Stimulated activated CD4-positive, alpha-beta T cell treated with anti-CD3 and anti-CD28 coated beads, Interleukin-2, amount 100 ng/mL, for 4 hours (primary cell): Measurements from ENCODE around the gene NAA10.

Experiments
- DNase-seq: peaks from one replicate; pipeline ENCODE4 v3.0.0-alpha.2; 2020; ENCODE audit warnings: low read depth

Gene NAA10

GRCh38 chrX:153948002-153948466 is 13.2 kb upstream of the NAA10 start:
- no peak for DNase-seq

- peak; percentile 68 for DNase-seq
Measured at GRCh38 chrX:153947009-153947769, 12.4 kb upstream of the NAA10 start.

- no peak for DNase-seq
Measured at GRCh38 chrX:153945956-153946943, 11.4 kb upstream of the NAA10 start.

GRCh38 chrX:153944800-153945150 is 9.9 kb upstream of the NAA10 start:
- DNase-seq: no peak

- DNase-seq: no peak
Measured at GRCh38 chrX:153944140-153944799, 9.4 kb upstream of the NAA10 start, which contains the start of gene RENBP. Gene RENBP (minus strand): TSS chrX:153944643. CDS start chrX:153944610, 33 bp downstream.

- DNase-seq: no peak
Measured at GRCh38 chrX:153941336-153942252, 6.8 kb upstream of the NAA10 start.

- no peak for DNase-seq
Measured at GRCh38 chrX:153939573-153939972, 4.7 kb upstream of the NAA10 start.

- DNase-seq: no peak
Measured at GRCh38 chrX:153938226-153938786, 3.5 kb upstream of the NAA10 start.

GRCh38 chrX:153937056-153937455 is 2.2 kb upstream of the NAA10 start:
- DNase-seq: no peak

- DNase-seq: no peak
Measured at GRCh38 chrX:153935326-153935851, 552 bp upstream of the NAA10 start.

GRCh38 chrX:153934148-153934761 is 582 bp downstream of the NAA10 start:
- no peak for DNase-seq

- no peak for DNase-seq
Measured at GRCh38 chrX:153933748-153934147, 1.1 kb downstream of the NAA10 start.

GRCh38 chrX:153932220-153932915 is 2.5 kb downstream of the NAA10 start:
- no peak for DNase-seq

GRCh38 chrX:153931748-153932147 is 3.1 kb downstream of the NAA10 start:
- DNase-seq: no peak

- no peak for DNase-seq
Measured at GRCh38 chrX:153931151-153931550, 3.7 kb downstream of the NAA10 start.

- DNase-seq: no peak
Measured at GRCh38 chrX:153930011-153930910, 4.6 kb downstream of the NAA10 start.

- no peak for DNase-seq
Measured at GRCh38 chrX:153929576-153929975, 5.3 kb downstream of the NAA10 start.

- no peak for DNase-seq
Measured at GRCh38 chrX:153928846-153929245, 6.0 kb downstream of the NAA10 start.
